Thyroid gland (tissue), 4 donors: ENCODE results near the gene PAMR1.

Experiments used
- POLR2A ChIP-seq, 2 donors: fragments of 450-650 bp; IDR thresholded peaks; one replicate each; pipeline ENCODE4 v1.6.1; 2017; ENCODE audit warnings: antibody characterized with exemption in 2 of 2, mild to moderate bottlenecking in 2 of 2, moderate library complexity in 1 of 2
- TF ChIP-seq, protein P1 (sequence below), 6 experiments: fragments of 200-600 bp in 3 of 6; fragments of 450-650 bp in 3 of 6; sonication (generic) in 3 of 6; IDR thresholded peaks; one replicate each; pipeline ENCODE4 v1.5.1; 2016 to 2019; ENCODE audit warnings: antibody characterized with exemption in 6 of 6, mild to moderate bottlenecking in 2 of 6, inconsistent platforms in 1 of 6, moderate library complexity in 1 of 6

DNA sequence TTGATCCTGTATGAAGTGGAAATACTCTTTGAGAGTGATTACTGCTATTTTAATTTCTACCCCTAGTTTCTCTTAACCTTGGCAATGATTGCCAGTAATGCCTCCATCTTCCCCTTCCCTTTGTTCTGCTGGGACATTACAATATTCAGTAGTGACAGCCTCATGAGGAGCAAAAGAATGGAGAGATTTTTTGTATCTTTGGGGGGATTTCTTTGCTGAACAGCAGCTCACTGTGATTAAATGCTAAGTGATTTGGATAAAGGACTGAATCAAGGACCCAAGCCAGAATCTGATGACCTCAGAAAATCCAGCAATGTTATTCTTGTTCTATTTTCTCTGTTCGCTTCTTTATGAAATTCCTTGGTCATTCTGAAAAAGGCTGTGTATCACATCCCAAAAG, 99.1 kb downstream of the PAMR1 start:
- TF ChIP-seq, protein P1, sequence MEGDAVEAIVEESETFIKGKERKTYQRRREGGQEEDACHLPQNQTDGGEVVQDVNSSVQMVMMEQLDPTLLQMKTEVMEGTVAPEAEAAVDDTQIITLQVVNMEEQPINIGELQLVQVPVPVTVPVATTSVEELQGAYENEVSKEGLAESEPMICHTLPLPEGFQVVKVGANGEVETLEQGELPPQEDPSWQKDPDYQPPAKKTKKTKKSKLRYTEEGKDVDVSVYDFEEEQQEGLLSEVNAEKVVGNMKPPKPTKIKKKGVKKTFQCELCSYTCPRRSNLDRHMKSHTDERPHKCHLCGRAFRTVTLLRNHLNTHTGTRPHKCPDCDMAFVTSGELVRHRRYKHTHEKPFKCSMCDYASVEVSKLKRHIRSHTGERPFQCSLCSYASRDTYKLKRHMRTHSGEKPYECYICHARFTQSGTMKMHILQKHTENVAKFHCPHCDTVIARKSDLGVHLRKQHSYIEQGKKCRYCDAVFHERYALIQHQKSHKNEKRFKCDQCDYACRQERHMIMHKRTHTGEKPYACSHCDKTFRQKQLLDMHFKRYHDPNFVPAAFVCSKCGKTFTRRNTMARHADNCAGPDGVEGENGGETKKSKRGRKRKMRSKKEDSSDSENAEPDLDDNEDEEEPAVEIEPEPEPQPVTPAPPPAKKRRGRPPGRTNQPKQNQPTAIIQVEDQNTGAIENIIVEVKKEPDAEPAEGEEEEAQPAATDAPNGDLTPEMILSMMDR (IDR thresholded peaks at IDR 0.05): no peak
- TF ChIP-seq POLR2A (IDR thresholded peaks at IDR 0.05): no peak
